ENCODE data around the gene FAM200C.

GRCh38 chr5:160356550-160357347 is 43.1 kb downstream of the FAM200C start:
- TF ChIP-seq CTCF (IDR thresholded peaks at IDR 0.05), result no peak
- no peak for TF ChIP-seq EZH2 (IDR thresholded peaks at IDR 0.05)
- no peak for TF ChIP-seq EZH2phosphoT487 (IDR thresholded peaks at IDR 0.05)

Measured in neural progenitor cell (in vitro differentiated cells).